ENCODE results near the gene ELK4. TPM values are rescaled to one million over a fixed set of nuclear protein-coding genes. Genes with fewer than 3 reads are reported as not detected.

The ELK4 gene, protein sequence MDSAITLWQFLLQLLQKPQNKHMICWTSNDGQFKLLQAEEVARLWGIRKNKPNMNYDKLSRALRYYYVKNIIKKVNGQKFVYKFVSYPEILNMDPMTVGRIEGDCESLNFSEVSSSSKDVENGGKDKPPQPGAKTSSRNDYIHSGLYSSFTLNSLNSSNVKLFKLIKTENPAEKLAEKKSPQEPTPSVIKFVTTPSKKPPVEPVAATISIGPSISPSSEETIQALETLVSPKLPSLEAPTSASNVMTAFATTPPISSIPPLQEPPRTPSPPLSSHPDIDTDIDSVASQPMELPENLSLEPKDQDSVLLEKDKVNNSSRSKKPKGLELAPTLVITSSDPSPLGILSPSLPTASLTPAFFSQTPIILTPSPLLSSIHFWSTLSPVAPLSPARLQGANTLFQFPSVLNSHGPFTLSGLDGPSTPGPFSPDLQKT
- 26.3 and 32.4 TPM in 2 replicates for total RNA-seq (2014; rRNA removed; shearing (Covaris generic))

DNA sequence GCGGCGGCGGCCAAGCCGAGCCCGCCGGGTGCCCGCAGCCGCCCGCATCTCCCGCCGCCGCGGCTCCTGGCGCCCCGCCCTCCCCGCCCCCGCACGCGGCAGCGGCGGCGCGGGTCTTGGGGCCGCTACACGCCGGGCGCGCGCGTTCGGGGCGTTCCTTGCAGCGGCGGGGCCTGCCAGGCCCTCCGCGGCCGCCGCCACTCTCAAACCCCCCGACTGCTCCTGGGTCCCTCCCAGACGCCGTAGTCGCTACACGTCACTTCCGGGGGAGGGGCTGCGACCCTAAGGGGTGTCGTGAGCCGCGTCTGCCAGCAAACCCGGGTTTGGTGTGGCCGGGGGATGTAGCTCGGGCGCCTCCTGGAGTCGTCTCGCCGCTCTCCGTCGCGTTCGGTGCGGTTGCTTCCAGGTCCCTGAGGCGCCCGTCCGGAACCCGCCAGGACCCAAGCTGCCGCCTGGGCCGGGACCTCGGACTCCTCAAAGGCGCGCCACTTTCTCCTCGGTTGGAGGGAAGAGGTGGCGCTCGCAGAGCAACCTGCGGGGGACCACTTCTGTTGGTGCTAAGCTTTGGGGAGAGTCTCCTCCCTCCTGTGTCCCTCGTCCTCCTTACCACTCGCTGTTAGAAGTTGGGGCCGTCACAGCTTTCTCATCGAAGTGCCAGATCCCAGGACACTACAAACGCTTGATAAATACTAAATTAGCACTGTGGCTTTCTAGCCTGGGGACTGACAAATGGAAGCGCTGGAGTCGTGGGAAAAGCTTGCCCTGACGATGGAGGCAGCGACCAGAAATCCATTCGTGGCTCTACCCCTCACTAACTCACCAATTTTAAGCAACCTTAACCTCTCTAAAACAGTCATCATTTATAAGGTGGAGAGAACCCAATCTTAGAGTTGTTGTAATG is at the start of gene ELK4:
Gene ELK4, minus strand, starts transcription at position 244 of the 901 bp plus-strand sequence. CDS start 8,129 bp downstream, outside the sequence.
- H3K27me3 ChIP-seq: no peaks in the 10 kb centered on the region
- peak within 1 kb of the TSS; percentile 91 for H3K4me3 ChIP-seq
- H3K36me3 ChIP-seq: no peaks in the 10 kb centered on the region
- peak; percentile 99 for DNase-seq
- no peaks in the 10 kb centered on the region for H3K9me3 ChIP-seq (replicated peaks)
- peaks cover 13% of the 10 kb centered on the region; the same call in 1 of the 2 replicates for H3K4me1 ChIP-seq
- H3K27ac ChIP-seq: peak within 1 kb of the TSS; percentile 91

DNA sequence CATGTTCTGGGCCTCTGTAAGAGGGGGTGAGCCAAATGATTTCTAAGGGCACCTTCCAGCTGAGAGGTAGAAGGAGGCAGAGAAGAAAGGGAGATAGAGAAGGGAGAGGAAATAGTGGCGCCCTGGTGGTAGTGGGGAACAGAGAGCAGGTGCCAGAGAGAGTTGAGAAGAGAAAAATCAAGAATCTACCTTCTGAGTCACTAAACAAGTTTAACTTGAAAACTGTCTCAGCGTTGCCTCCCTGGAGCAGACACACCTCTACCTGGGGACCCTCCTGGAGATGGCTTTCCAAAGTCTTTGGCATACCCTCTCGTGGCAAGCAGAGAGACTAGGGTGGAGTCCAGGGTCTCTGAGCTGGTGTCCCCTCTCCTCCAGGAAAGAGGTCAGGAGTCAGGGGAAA is 49.6 kb upstream of the ELK4 start:
- Histone ChIP-seq H3K9me3 (replicated peaks) (no peaks in the 10 kb centered on the region), H3K27me3 (peaks cover 3% of the 10 kb centered on the region; the same call in 1 of the 2 replicates), H3K36me3 (no peaks in the 10 kb centered on the region), H3K27ac (no peak overlapping the region), H3K4me1 (peaks cover 26% of the 10 kb centered on the region), H3K4me3 (no peak overlapping the region)
- no peak for DNase-seq

DNA sequence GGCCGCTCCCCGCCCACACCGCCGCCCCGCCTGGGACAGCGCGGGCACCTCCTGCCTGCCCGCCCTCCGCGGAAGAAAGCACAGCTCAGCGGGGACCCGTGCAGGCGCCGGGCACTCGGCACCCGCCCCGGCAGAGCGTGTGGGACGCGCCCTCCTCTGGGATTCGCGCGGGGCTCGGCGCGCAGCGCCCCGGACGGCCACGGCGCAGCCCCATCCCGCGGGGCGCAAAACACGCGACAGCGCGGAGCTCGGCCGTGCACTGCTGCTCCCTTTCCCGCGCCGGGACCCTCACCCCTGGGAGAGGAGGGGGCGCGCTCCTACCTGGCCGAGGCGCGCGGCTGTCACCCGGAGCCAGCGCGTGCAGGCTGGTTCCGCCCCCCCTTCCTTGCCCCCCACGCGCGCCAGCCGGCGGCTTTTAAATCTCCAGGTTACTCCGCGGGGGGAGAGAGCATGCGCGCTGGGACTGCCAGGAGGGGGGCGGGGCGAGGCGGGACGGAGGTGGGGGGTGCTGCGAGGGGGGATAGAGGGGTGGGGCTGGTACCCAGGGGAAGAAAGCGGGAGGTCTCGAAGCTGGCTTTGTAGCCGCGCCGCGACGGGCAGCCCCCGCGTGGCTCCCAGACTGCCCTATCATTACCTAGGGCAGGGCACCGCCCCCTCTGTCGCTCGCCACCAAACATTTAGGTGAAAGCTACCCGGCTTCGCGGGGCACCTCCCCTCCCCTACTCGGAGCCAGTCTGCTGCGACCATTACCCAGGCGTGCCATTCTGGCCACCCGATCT is 48.5 kb upstream of the ELK4 start, which contains the start of gene SLC45A3:
Gene SLC45A3, minus strand, starts transcription at position 437 of the 779 bp plus-strand sequence. CDS start 15,853 bp downstream, outside the sequence.
- H3K9me3 ChIP-seq (replicated peaks): no peaks in the 10 kb centered on the region
- no peaks in the 10 kb centered on the region for H3K36me3 ChIP-seq
- peaks cover 3% of the 10 kb centered on the region; the same call in 1 of the 2 replicates for H3K27me3 ChIP-seq
- peaks cover 28% of the 10 kb centered on the region for H3K4me1 ChIP-seq
- peak; percentile 68 to 73 for DNase-seq
- H3K27ac ChIP-seq: no peak within 1 kb of the TSS
- peak within 1 kb of the TSS; percentile 94 for H3K4me3 ChIP-seq

DNA sequence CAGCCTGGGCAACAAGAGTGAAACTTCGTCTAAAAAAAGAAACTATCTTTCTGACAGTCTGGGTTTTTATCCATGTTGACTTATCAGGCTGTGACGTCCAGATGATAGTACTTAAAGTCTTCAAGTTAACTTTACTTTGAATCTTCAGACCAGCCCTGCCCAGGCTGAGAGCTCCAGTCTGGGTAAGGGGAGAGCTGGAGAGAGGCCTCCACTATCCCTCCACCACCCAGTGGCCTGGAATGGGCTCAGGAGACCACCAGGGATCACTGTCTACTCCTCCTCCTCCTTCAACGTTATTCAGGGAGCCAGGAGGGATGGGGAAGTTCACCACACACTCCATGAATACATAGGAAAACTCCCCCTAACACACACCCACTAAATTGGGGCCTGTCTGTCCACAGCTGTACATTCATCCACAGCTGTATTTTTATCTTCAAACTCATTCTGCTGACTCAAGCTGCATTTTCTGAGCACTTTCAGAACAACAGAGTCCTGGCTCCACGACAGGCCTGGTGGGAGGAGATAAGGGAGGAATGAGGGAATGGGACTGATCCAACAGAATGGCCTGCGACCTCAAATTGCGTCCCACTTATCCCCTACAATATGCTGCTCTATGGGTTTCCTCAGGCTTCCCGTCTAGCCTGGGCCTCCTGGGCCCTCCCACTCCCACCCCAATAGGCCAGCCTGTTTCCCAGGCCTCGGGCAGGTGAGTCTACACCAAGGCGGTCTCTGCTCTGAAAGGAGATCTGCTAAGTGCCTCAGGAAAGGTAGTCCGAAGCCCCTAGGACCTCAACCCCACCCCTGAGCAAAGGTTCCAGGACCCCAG is 46.7 kb upstream of the ELK4 start:
- H3K4me3 ChIP-seq: peak overlapping the region; percentile 94; the same call in 1 of the 2 replicates
- no peaks in the 10 kb centered on the region for H3K9me3 ChIP-seq (replicated peaks)
- no peak overlapping the region for H3K27ac ChIP-seq
- peaks cover 28% of the 10 kb centered on the region for H3K4me1 ChIP-seq
- H3K36me3 ChIP-seq: no peaks in the 10 kb centered on the region
- DNase-seq: no peak
- peaks cover 3% of the 10 kb centered on the region; the same call in 1 of the 2 replicates for H3K27me3 ChIP-seq

DNA sequence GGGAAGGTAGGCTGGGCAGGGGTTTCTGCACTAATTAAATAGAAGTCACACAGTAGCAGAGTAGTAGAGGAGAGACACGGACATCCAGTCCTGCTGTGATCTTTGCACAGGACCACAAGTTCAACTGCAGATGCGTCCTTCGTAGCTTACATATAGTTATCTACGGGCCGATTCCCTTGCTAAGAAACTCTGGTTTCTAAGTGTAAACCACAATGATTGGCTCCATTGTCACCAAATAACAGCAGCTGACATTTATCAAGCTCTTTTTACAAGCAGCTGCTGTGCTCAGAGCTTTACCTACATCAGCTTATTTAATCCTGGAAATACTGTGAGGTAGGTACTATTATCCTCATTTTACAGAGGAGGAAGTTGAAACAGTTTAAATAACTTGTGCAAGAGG is 45.4 kb upstream of the ELK4 start:
- Histone ChIP-seq H3K27ac (peak overlapping the region; percentile 14; the same call in 1 of the 2 replicates), H3K4me1 (peaks cover 29% of the 10 kb centered on the region), H3K27me3 (peaks cover 3% of the 10 kb centered on the region; the same call in 1 of the 2 replicates), H3K36me3 (no peaks in the 10 kb centered on the region), H3K9me3 (replicated peaks) (no peaks in the 10 kb centered on the region), H3K4me3 (no peak overlapping the region)
- peak; percentile 60 to 87 for DNase-seq

DNA sequence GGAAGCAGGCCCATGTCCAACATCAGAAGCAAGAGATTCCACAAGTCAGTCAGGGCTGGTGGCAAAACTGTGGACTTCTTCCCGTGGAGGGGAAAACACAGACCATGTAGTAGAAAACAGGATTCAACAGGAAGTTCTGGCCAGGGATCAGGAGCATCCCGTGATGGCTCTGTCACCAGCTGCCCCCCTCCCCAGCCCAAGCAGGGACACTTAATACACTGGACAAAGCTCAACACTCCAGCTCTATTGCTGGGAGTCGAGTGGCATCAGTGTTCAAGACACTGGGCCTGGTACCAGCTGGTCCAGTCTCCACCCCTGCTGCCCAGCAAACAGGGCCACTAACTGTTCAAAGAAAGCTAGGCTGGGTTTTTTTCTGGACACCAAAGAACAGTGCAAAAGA is 44.8 kb upstream of the ELK4 start:
- Histone ChIP-seq H3K9me3 (replicated peaks) (no peaks in the 10 kb centered on the region), H3K36me3 (no peaks in the 10 kb centered on the region), H3K27ac (peak overlapping the region; percentile 14; the same call in 1 of the 2 replicates), H3K4me3 (no peak overlapping the region), H3K4me1 (peaks cover 35% of the 10 kb centered on the region), H3K27me3 (peaks cover 3% of the 10 kb centered on the region; the same call in 1 of the 2 replicates)
- no peak for DNase-seq

DNA sequence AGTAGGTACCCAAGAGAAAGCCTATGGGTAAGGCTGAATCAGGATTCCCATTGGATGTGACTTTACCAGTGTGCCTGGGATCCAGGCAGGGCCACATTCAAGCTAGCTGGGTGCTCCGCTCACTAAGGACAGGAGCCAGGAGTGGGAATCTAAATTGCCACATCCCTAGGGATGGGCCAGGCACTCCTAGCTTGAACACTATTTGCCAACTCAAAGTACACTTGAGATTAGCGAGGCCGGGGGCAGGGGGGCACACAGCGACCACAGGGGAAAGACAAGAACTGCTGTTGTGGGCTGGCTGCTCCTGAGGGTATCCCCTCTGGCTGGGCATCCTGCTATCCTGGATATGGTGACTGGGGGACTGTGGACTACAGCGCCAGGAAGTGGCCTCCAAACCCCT is 44.2 kb upstream of the ELK4 start:
- Histone ChIP-seq H3K27me3 (peaks cover 3% of the 10 kb centered on the region; the same call in 1 of the 2 replicates), H3K4me3 (no peak overlapping the region), H3K36me3 (no peaks in the 10 kb centered on the region), H3K27ac (no peak overlapping the region), H3K4me1 (peaks cover 41% of the 10 kb centered on the region), H3K9me3 (replicated peaks) (no peaks in the 10 kb centered on the region)
- DNase-seq: no peak

DNA sequence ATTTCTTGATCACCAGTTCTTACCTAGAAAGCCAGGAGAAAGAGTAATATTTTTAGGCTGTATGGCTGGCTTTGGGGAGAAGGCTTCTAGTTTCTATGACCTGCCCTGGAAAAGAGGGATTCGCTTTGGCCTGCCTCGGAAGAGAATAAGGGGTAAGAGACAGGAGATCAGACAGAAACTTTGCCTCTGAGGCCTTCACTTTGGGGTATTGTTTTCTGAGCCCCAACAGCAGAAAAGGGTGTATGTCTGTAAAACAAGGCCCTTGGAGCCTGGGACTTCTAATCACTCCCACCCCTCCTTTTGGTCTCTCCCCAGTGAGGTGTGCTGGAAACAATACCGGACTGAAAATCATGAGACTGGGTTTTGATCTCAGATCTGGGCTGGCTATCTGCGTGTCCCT is 43.4 kb upstream of the ELK4 start:
- H3K27ac ChIP-seq: no peak overlapping the region
- H3K36me3 ChIP-seq: no peaks in the 10 kb centered on the region
- H3K9me3 ChIP-seq (replicated peaks): no peaks in the 10 kb centered on the region
- no peak for DNase-seq
- H3K4me3 ChIP-seq: no peak overlapping the region
- H3K27me3 ChIP-seq: no peaks in the 10 kb centered on the region
- peaks cover 48% of the 10 kb centered on the region for H3K4me1 ChIP-seq

DNA sequence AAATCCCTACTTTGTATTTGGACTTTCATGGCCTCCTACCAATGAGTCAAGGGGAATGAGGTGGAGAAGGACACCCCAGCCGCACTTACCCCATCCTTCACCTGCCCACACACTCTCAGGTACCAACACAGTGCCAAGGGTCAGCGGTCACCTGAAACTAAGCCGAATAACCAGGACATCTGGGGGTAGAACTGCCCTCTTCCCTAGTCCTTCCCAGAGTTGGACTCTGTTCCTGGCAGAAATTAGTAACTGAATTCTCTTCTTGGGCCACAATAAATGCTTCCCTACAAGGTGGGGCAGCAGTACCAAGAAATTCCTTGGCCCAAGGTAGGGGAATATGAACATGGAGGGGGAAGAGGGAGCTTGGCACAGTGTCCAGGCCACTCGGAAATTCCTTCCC is 41.2 kb upstream of the ELK4 start:
- H3K27me3 ChIP-seq: no peaks in the 10 kb centered on the region
- no peaks in the 10 kb centered on the region for H3K9me3 ChIP-seq (replicated peaks)
- no peaks in the 10 kb centered on the region for H3K36me3 ChIP-seq
- no peak for DNase-seq
- no peak overlapping the region for H3K27ac ChIP-seq
- H3K4me1 ChIP-seq: peaks cover 45% of the 10 kb centered on the region
- H3K4me3 ChIP-seq: no peak overlapping the region

DNA sequence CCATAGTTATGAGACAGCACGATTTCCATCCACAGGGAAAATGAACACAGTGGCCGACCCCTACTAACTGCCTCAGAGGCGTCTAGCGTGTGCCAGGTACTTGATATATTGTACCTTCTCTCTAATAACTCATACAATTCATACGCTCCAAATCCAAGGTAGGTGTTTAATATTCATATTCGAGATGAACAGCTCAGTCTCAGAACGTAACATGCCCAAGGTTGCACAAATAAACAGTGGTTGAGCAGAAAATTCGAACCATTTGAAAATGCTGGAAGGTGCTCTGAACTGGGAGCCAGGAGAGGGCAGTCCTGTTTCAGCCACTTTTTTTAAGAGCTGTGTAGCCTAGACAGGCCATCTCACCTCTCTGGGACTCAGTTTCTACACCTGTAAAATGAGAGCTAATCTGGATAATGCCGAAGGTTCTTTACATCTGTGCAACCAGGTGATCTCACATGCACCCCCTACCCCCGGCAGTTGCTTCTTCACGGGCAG is 40.6 kb upstream of the ELK4 start:
- no peak overlapping the region for H3K27ac ChIP-seq

DNA sequence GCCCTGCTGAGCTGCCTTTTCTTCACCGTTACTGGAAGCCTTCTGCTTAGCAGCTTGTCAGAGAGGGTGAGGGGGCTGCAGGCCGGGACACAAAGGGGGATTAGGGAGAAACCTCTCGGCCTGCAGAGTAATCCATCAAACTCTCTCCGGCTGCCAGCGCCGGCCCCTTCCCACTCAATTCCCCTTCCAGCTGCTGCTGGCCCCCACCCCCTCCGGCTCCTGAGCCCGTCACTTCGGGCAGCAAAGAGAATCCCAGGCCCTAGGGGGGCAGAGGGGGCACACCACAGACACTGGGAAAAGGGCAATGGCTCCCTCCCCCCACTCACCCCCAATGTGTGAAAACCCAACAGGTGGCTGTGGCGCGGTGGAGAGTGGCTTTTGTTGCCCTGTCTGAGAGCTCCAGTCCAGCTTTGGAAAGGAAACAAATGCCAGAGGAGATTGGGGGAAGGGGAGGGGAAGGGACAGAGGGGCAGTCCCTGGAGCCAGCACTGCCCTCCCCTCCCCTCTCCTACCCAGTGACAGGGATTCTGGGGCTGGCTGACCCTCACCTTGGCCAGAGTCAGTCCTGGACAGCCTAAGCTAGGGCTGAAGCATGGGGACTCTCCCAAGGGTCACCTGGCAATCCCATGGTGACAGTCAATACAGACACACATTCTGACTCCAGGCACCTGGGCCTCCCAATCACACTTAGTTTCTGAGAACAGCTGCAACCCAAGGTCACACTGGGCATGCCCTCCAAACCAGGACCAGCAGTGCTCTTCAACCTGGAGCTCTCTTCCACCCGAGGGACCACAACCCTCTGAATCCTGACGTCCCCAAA is 39.0 kb upstream of the ELK4 start:
- Histone ChIP-seq H3K27ac (peak overlapping the region; percentile 75), H3K36me3 (no peaks in the 10 kb centered on the region), H3K4me3 (peak overlapping the region; percentile 40), H3K9me3 (replicated peaks) (no peaks in the 10 kb centered on the region), H3K4me1 (peaks cover 29% of the 10 kb centered on the region), H3K27me3 (no peaks in the 10 kb centered on the region)
- DNase-seq: peak; percentile 86 to 90

More for the DNA sequence above, 40.6 kb upstream of the ELK4 start:
- H3K27me3 ChIP-seq: no peaks in the 10 kb centered on the region
- H3K9me3 ChIP-seq (replicated peaks): no peaks in the 10 kb centered on the region
- no peak for DNase-seq
- H3K36me3 ChIP-seq: no peaks in the 10 kb centered on the region
- H3K4me1 ChIP-seq: peaks cover 41% of the 10 kb centered on the region
- no peak overlapping the region for H3K4me3 ChIP-seq

DNA sequence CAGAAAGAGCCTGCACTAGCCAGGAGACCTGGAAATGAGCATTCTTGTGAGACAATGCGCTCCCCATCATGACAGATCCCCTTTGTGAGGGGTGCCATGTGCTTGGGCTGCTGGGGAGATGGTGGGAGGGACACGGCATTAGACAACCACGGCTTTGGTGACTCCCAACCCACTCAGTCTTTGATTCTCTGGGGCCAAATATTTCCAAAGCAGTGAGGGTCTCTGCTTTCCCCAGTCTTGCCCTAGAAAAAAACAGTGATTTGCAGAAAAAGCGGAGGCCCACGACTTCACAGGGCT is 38.3 kb upstream of the ELK4 start:
- Histone ChIP-seq H3K27me3 (no peaks in the 10 kb centered on the region), H3K4me3 (peak overlapping the region; percentile 40), H3K36me3 (no peaks in the 10 kb centered on the region), H3K4me1 (peaks cover 32% of the 10 kb centered on the region), H3K9me3 (replicated peaks) (no peaks in the 10 kb centered on the region), H3K27ac (peak overlapping the region; percentile 75)
- no peak for DNase-seq

All from SJCRH30 (cell line).